Measurements from ENCODE around the gene DYRK3.

DNA sequence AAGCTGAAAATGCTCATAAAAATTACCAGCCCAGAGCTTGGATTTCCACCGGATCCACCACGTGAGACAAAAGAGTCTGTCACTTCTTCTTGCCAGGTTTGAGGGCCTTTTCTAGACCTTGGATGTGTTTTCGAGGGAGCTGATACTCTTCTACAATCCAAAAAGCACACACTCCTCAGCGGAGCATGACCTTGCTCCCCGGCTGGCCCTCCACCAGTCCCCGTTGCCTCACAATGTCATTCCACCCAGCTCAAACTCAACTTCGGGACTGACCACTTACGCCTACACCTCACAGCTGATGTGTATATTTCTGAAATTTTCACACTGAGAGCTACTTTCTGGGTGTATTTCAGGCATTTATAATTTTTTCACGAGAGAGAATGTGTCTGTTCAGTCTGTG, 43.6 kb upstream of the DYRK3 start:
- TF ChIP-seq, protein P1, sequence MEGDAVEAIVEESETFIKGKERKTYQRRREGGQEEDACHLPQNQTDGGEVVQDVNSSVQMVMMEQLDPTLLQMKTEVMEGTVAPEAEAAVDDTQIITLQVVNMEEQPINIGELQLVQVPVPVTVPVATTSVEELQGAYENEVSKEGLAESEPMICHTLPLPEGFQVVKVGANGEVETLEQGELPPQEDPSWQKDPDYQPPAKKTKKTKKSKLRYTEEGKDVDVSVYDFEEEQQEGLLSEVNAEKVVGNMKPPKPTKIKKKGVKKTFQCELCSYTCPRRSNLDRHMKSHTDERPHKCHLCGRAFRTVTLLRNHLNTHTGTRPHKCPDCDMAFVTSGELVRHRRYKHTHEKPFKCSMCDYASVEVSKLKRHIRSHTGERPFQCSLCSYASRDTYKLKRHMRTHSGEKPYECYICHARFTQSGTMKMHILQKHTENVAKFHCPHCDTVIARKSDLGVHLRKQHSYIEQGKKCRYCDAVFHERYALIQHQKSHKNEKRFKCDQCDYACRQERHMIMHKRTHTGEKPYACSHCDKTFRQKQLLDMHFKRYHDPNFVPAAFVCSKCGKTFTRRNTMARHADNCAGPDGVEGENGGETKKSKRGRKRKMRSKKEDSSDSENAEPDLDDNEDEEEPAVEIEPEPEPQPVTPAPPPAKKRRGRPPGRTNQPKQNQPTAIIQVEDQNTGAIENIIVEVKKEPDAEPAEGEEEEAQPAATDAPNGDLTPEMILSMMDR (tag by site-specific recombination; IDR thresholded peaks at IDR 0.05), result no peak
- TF ChIP-seq ZBTB1 (tag by site-specific recombination; IDR thresholded peaks at IDR 0.05) (no peak), ZNF335 (tag by site-specific recombination; conservative IDR thresholded peaks at IDR 0.05) (no peak)
